ENCODE results near the gene ADD1. TPM values are rescaled to one million over a fixed set of nuclear protein-coding genes. Genes with fewer than 3 reads are reported as not detected.

Gene ADD1
- total RNA-seq, 1 experiment from 2014 or later: 163 TPM

GRCh38 chr4:2962614-2963174 is 119.0 kb downstream of the ADD1 start:
- Histone ChIP-seq H3K79me2 (ENCODE audit: insufficient read depth, low read length) (no peaks in the 10 kb centered on the region), H3K56ac (ENCODE audit: insufficient read length, low read depth, low read length) (no peak overlapping the region), H4K5ac (ENCODE audit: insufficient read length, low read depth, low read length) (no peak overlapping the region), H2BK5ac (ENCODE audit: insufficient read length, low read length) (no peak overlapping the region), H3K4ac (ENCODE audit: low read depth, low read length) (no peak overlapping the region), H3K4me2 (ENCODE audit: insufficient read depth, insufficient read length, low read length) (peak overlapping the region; percentile 71), H2BK120ac (ENCODE audit: low read depth, low read length, poor library complexity, severe bottlenecking) (no peak overlapping the region), H3K23me2 (ENCODE audit: insufficient read length, low read depth, low read length, poor library complexity, severe bottlenecking) (no peaks in the 10 kb centered on the region), H3K9me3 (ENCODE audit: control insufficient read depth, low read depth, low read length) (no peaks in the 10 kb centered on the region), H3K27ac (ENCODE audit: insufficient read length, low read depth, low read length) (no peak overlapping the region), H3K79me1 (ENCODE audit: insufficient read depth, low read depth, low read length, poor library complexity, severe bottlenecking) (no peaks in the 10 kb centered on the region), H3K23ac (ENCODE audit: insufficient read length, low read depth, low read length) (no peak overlapping the region), H2AK5ac (ENCODE audit: insufficient read length, low read length) (no peak overlapping the region), H3K9ac (ENCODE audit: extremely low read depth, insufficient read length, low read length) (peak overlapping the region; percentile 84), H2BK12ac (ENCODE audit: insufficient read length, low read depth, low read length) (no peak overlapping the region), H2BK15ac (ENCODE audit: low read depth, low read length) (no peak overlapping the region), H2BK20ac (ENCODE audit: low read depth, low read length, poor library complexity, severe bottlenecking) (no peak overlapping the region), H3K14ac (ENCODE audit: insufficient read depth, low read length) (peak overlapping the region; percentile 91), H3K18ac (ENCODE audit: insufficient read length, low read depth, low read length) (peak overlapping the region; percentile 75), H3T11ph (ENCODE audit: low read length) (no peak overlapping the region), H4K8ac (replicated peaks; ENCODE audit: insufficient read length, low read depth, low read length) (no peak overlapping the region), H3K4me1 (ENCODE audit: insufficient read depth, low read length) (no peaks in the 10 kb centered on the region), H2AFZ (ENCODE audit: low read length) (no peak overlapping the region), H4K20me1 (ENCODE audit: control insufficient read depth, insufficient read depth, insufficient read length) (peaks cover 2% of the 10 kb centered on the region), H4K91ac (ENCODE audit: insufficient read length, low read depth, low read length) (no peak overlapping the region), H3K27me3 (ENCODE audit: insufficient read depth, low read length) (no peaks in the 10 kb centered on the region)
- Mint-ChIP-seq H3K27ac (peak overlapping the region; percentile 44 to 97 (median 87)), H3K4me1 (peaks cover 15 to 23% of the 10 kb centered on the region in 2 experiments), H3K27me3 (ENCODE audit: low read depth) (peaks cover 13% of the 10 kb centered on the region), H3K4me3 (peak overlapping the region; percentile 91 to 94), H3K9me3 (peaks cover 0 to 3% of the 10 kb centered on the region in 2 experiments; a peak in 3 of 5 replicates), H3K36me3 (ENCODE audit: insufficient read depth in 1 of 3, low read depth in 3 of 3) (peaks cover 19 to 23% (median 20%) of the 10 kb centered on the region in 3 experiments)
- peak; percentile 66 for DNase-seq
- no CpG with 5 or more reads among the region's 40 CpGs for WGBS (ENCODE audit: extremely low coverage, insufficient read length, low lambda C conversion rate)
- no peak for TF ChIP-seq CTCF (conservative IDR thresholded peaks at IDR 0.05)
